PC-9 (cell line): ENCODE results near the gene SLC7A5.
"Not testable (repeated sequence)": the region's sequence is repeated elsewhere in the genome, so short reads cannot be mapped to it uniquely, and the experiment has no call there.

Source experiments
- CTCF ChIP-seq: fragments of 200-600 bp; sonication (generic); conservative IDR thresholded peaks from 2 replicates; pipeline ENCODE4 v1.6.1; 2017; ENCODE audit warnings: mixed run types, antibody characterized with exemption, mild to moderate bottlenecking, moderate library complexity
- EZH2 ChIP-seq: fragments of 200-600 bp; sonication (generic); IDR thresholded peaks from 2 replicates; pipeline ENCODE4 v1.8.0; 2017; ENCODE audit warnings: antibody characterized with exemption, low read depth

GRCh38 chr16:87817370-87817769 is 51.9 kb downstream of the SLC7A5 start:
- TF ChIP-seq EZH2, CTCF: not testable (repeated sequence)
